ENCODE data around the gene JAKMIP3. TPM values are rescaled to one million over a fixed set of nuclear protein-coding genes. Genes with fewer than 3 reads are reported as not detected.

JAKMIP3 gene
- total RNA-seq, 1 experiment from 2014 or later, result 0.16 TPM

DNA sequence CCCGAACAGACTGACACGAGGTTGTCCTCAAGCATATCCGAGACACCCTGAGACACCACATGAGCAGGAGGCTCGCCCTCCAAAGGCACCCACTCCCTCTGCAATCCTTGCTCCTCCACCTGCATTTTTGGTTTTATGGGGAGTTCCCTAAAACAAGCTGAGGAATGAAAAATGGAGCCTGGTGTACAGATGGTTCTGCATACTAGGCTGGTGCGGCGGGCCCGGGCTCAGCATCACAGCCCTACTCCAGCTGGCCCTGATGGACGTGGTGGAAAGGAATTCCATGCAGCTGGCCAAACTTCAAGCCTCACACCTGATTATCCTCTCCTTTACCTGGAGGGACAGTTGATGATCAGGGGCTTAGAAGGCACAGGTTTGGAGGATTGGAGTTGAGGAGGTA is 30.3 kb upstream of the JAKMIP3 start:
- no peaks in the 10 kb centered on the region for H3K4me1 ChIP-seq (replicated peaks)
- no peak for DNase-seq (ENCODE audit: low read depth in 1 of 2, low spot score in 2 of 2)
- H3K36me3 ChIP-seq, result no peaks in the 10 kb centered on the region
- no peak overlapping the region for H3K27ac ChIP-seq
- no peak overlapping the region for H3K4me3 ChIP-seq
- H3K27me3 ChIP-seq (replicated peaks), result peaks cover 54% of the 10 kb centered on the region
- no peaks in the 10 kb centered on the region for H3K9me3 ChIP-seq (replicated peaks)

DNA sequence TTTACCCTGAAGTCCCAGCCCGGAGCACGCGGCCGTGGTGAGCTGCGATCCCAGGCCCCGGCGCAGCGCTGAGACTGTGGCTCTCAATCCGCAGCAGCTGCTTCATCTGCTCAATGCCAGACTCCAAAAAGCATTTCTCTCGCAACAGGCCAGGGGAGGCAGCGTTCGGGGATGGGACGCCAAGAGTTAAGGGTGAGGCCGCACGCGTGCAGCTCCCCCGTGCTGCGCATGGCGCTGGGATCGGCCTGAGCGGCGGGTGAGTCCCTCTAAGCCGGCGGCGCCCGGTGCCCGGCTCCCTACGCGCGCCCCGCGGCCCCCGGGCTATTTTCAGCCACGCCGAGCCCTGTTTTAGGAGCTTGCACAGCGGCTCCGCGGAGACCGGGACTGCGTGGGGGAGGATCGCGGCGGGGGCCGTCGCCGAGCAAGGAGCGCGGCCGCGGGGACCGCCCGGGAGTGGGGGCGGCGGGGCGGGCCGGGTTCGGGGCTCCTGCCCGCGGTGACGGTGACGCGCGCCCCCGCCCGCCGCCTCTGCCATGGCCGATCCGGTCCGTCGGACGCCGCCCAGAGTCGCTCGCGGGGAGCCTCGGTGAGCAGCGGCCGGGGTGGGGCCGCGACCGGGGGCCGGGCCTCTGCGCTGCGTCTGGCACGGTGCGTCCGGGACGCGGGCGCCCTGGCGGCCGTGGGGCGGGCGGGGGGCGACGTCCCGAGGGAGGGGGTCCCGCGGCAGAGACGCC is 29.4 kb upstream of the JAKMIP3 start:
- Histone ChIP-seq H3K27me3 (replicated peaks) (peaks cover 54% of the 10 kb centered on the region), H3K4me3 (no peak overlapping the region), H3K9me3 (replicated peaks) (no peaks in the 10 kb centered on the region), H3K27ac (no peak overlapping the region), H3K36me3 (no peaks in the 10 kb centered on the region), H3K4me1 (replicated peaks) (no peaks in the 10 kb centered on the region)
- DNase-seq (ENCODE audit: low read depth in 1 of 2, low spot score in 2 of 2), result no peak

DNA sequence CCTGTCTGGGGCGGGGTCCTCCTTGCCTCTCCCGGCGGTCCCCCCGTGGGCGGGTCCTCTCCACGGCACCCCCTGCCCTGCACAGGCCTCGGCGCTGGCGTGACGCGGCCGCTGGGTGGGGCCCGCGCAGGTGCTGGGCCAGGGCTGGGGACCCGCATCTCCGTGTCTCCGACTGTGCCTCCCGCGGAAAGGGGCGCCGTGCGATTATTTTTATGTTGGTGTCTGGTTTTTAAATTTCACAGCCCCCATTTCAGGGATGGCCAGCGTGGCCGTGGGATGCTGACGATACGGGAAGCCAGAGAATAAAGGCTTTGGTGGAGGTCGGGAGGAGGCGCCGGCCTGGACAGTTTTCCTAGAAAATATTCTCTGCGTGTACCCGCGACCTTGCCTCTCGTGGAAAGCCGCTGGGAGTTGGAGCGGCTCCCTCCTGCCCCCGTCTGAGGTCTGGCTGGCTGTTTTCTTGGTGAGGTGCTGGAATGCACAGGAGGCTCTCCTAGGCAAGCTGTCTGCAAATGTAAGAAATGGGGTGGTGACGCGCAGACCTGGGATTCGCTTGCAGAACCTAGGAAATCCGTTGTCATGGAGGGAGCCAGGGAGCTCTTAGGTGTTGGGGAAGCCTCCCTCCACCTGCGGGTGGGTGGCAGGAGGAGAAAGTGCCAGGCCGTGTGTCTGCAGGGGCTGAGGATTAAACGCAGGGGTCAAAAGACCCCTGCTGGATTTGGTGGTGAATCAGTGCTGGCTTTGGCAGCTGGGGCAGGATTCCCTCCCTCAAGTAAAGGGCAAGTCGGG is 28.7 kb upstream of the JAKMIP3 start:
- Histone ChIP-seq H3K27me3 (replicated peaks) (peaks cover 49% of the 10 kb centered on the region), H3K9me3 (replicated peaks) (no peaks in the 10 kb centered on the region), H3K4me3 (no peak overlapping the region), H3K36me3 (no peaks in the 10 kb centered on the region), H3K4me1 (replicated peaks) (no peaks in the 10 kb centered on the region), H3K27ac (no peak overlapping the region)
- DNase-seq (ENCODE audit: low read depth in 1 of 2, low spot score in 2 of 2), result no peak

DNA sequence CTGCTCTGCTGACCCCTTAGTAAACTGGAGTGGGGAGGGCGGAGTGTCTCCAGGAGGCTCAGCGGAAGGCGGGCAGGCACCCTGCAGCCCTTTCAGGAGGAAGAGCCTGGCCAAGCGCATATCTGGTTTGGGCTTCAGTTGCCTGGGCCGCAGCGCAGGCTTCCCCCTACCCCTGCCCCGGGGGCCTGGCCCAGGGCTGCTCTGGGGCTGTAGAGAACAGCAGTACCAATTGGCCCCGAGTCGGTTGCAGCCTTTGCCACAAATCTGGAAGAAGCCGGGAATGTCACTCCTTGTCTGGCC is 28.1 kb upstream of the JAKMIP3 start:
- Histone ChIP-seq H3K27ac (no peak overlapping the region), H3K4me1 (replicated peaks) (no peaks in the 10 kb centered on the region), H3K9me3 (replicated peaks) (no peaks in the 10 kb centered on the region), H3K4me3 (no peak overlapping the region), H3K27me3 (replicated peaks) (peaks cover 49% of the 10 kb centered on the region), H3K36me3 (no peaks in the 10 kb centered on the region)
- no peak for DNase-seq (ENCODE audit: low read depth in 1 of 2, low spot score in 2 of 2)

DNA sequence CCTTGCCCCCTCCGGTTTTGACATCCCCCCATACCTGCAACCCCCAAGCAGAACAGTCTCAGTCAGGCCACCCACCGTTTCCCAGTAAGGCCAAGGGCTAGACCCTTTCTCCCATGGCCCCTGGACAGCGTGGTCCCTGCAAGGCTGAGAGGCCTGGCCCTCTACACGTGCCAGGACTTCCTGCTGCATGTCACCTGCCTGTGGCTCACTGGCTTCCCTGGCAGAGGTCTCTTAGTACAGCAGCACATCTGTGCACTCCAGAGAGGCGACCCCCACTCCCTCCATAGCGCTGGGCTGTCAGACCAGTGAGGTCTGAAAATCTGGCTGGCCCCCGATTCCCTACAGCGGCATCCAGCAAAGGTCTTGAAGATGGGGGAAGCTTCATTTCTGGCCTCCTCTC is 26.4 kb upstream of the JAKMIP3 start:
- Histone ChIP-seq H3K27ac (no peak overlapping the region), H3K27me3 (replicated peaks) (peaks cover 45% of the 10 kb centered on the region), H3K4me3 (no peak overlapping the region), H3K36me3 (no peaks in the 10 kb centered on the region), H3K9me3 (replicated peaks) (no peaks in the 10 kb centered on the region), H3K4me1 (replicated peaks) (no peaks in the 10 kb centered on the region)
- no peak for DNase-seq (ENCODE audit: low read depth in 1 of 2, low spot score in 2 of 2)

DNA sequence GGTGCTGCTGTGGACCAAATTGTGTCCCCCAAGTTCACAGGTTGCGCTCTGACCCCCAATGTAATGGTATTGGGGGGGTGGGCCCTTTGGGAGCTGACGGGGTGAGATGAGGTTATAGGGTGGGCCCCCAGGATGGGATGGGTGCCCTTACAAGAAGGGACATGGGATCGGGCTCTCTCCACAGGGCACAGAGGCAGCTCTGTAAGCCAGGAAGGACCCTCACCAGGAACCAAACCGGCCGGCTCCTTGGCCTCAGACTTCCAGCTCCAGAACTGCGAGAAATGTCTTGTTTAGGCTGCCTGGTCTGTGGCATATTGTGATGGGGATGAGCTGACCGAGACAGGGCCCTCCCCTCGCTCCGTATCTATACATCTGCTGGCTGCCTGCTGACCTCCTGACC is 25.7 kb upstream of the JAKMIP3 start:
- Histone ChIP-seq H3K27me3 (replicated peaks) (peaks cover 45% of the 10 kb centered on the region), H3K9me3 (replicated peaks) (no peaks in the 10 kb centered on the region), H3K4me3 (no peak overlapping the region), H3K27ac (no peak overlapping the region), H3K4me1 (replicated peaks) (no peaks in the 10 kb centered on the region), H3K36me3 (no peaks in the 10 kb centered on the region)
- DNase-seq (ENCODE audit: low read depth in 1 of 2, low spot score in 2 of 2), result no peak

DNA sequence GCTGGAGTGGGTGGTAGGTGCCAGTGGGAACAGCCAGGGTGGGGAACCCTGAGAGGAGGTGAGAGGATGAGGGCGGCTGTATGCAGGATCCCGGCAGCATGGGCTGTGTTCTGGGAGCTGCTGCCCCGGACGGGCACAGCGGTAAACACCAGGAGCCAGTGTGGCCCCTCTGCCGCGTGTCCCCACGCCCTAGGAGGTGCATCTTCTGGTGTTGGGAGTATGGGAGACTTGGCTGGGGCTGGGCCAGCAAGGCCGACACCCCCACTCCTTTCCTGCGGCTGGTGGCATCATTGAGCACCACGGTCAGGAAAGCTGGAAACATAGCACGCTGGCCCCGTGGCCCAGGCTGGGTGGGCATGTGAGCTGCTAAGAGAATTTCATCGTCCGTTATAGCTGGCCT is 24.4 kb upstream of the JAKMIP3 start:
- H3K27ac ChIP-seq, result no peak overlapping the region
- no peak overlapping the region for H3K4me3 ChIP-seq
- H3K4me1 ChIP-seq (replicated peaks), result no peaks in the 10 kb centered on the region
- no peak for DNase-seq (ENCODE audit: low read depth in 1 of 2, low spot score in 2 of 2)
- H3K36me3 ChIP-seq, result no peaks in the 10 kb centered on the region
- H3K9me3 ChIP-seq (replicated peaks), result no peaks in the 10 kb centered on the region
- peaks cover 35% of the 10 kb centered on the region for H3K27me3 ChIP-seq (replicated peaks)

DNA sequence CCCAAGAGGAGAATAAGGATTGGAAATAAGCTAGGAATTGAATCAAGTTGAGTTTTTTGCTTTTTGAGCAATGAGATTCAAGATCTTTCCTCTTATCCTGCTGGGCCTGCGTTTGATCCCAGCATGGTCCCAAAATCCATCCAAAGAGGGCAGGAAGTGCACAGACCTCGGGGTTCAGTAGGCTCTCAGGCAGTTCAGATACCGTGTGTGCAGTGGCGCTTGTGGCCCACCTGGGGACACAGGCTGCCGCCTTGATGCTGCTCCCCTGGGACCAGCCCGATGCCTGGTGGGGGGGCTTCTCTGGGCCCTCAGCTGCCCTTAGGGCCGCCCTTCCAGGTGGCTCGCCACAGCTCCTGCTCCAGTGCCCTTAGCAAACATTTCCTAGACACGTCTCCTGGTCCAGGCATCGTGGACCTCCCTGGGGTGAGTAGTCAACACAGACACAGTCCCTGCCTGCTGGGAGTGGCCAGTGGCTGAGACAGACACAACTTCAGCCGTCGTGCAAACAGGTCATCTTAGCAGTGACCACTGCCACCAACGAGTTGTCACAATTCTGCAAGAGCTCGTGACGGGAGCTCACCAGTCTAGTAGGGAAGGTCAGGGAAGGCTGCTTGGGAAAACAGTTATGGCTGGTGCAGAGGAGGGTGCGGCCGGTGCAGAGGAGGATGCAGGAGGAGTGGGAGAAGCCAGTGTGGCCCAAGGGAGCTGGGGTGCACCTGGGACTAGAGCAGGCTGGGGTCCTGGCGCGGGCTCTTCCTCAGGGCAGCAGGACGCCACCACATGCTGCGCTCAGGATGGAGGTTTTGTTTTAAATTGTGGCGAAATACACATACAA is 21.7 kb upstream of the JAKMIP3 start:
- H3K4me3 ChIP-seq, result no peak overlapping the region
- H3K4me1 ChIP-seq (replicated peaks), result no peaks in the 10 kb centered on the region
- DNase-seq (ENCODE audit: low read depth in 1 of 2, low spot score in 2 of 2), result no peak
- H3K36me3 ChIP-seq, result no peaks in the 10 kb centered on the region
- H3K27me3 ChIP-seq (replicated peaks), result peaks cover 19% of the 10 kb centered on the region
- no peak overlapping the region for H3K27ac ChIP-seq
- no peaks in the 10 kb centered on the region for H3K9me3 ChIP-seq (replicated peaks)

DNA sequence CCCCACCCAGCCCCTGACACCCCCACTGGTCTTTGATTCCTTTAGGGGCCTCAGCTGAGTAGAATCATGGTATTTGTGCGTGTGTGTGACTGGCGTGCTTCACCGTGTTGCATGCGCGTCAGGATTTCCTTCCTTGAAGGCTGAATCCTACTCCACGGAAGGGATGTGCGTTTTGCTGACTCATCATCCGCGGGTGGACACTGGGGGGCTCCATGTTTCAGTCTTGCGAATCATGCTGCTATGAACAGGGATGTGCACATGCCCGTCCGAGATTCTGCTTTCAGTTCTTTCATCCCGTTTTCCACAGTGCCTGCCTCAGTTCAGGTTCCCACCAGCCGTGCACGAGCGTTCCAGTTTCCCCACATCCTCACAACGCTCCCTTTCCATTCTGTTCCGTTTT is 20.9 kb upstream of the JAKMIP3 start:
- Histone ChIP-seq H3K36me3 (no peaks in the 10 kb centered on the region), H3K4me3 (no peak overlapping the region), H3K4me1 (replicated peaks) (no peaks in the 10 kb centered on the region), H3K9me3 (replicated peaks) (no peaks in the 10 kb centered on the region), H3K27ac (no peak overlapping the region), H3K27me3 (replicated peaks) (peaks cover 19% of the 10 kb centered on the region)
- DNase-seq (ENCODE audit: low read depth in 1 of 2, low spot score in 2 of 2), result no peak

DNA sequence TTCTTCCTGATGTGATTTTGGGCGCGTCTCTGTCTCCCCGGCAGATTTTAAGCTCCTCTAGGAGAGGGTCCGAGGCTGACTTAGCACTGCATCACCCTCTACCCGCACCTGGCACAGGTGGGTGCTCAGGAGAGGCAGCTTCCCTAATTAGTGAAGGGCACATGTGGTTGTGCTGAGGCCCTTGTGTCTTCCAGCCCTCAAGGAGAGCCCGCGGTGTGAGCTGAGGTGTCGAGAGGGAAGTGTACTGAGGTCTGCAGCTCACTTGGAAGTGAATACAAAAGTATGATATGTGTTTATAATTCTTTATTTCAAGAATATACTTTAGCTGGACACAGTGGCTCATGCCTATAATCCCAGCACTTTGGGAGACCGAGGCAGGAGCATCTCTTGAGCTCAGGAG is 20.4 kb upstream of the JAKMIP3 start:
- no peak for DNase-seq (ENCODE audit: low read depth in 1 of 2, low spot score in 2 of 2)
- Histone ChIP-seq H3K27ac (no peak overlapping the region), H3K4me1 (replicated peaks) (no peaks in the 10 kb centered on the region), H3K36me3 (no peaks in the 10 kb centered on the region), H3K9me3 (replicated peaks) (no peaks in the 10 kb centered on the region), H3K4me3 (no peak overlapping the region), H3K27me3 (replicated peaks) (peaks cover 19% of the 10 kb centered on the region)

DNA sequence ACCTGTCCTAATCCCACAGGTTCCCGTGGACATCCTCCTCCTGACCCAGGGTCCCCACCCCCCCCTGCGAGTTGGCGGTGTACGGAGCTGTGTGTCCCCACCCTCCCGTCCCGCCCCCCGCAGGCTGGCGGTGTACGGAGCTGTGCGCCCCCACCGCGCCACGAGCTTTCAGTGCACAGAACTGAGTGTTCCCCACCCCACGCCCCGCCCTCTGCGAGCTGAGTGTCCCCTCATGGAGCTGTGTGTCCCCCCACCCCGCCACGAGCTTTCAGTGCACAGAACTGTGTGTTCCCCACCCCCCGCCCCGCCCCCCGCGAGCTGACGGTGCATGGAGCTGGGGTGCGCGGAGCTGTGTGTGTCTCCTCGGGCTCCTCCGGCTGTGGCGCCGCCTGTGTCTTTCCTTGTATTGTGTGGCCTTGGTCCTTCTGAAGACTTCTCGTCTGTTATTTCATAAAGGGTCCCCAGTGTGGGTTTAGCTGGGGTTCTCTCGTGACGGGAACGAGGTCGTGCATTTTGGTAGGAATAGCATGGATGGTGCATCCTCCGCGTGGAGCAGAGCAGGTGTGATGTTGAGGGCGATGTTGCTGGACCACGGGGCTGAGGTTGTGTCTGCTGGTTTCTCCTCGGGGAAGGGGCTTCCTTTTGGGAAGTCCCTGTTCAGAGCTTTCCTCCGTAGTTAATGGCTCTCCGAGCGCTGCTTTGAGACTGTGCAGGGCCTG is 18.0 kb upstream of the JAKMIP3 start:
- DNase-seq (ENCODE audit: low read depth in 1 of 2, low spot score in 2 of 2), result no peak
- no peak overlapping the region for H3K27ac ChIP-seq
- no peaks in the 10 kb centered on the region for H3K36me3 ChIP-seq
- H3K4me3 ChIP-seq, result no peak overlapping the region
- H3K27me3 ChIP-seq (replicated peaks), result peaks cover 17% of the 10 kb centered on the region
- peaks cover 7% of the 10 kb centered on the region for H3K9me3 ChIP-seq (replicated peaks)
- H3K4me1 ChIP-seq (replicated peaks), result no peaks in the 10 kb centered on the region

DNA sequence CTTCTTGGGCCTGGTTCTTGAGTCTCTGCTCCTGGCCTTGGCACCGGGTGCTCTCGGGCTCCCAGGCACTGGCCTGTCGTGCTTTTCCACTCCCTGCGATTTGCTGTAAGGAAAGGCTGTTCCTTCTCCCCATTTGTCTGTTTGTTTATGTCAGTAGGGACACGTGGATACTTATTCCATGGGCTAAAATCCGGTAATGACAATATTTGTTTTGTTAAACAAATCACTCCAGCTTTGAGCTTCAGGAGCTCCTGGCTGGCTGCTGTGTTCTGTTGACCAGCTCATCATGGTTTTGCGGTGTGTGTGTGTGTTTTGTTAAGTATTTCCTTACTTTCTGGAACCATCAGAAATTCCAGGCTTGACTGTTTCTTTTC is 17.5 kb upstream of the JAKMIP3 start:
- no peak for DNase-seq (ENCODE audit: low read depth in 1 of 2, low spot score in 2 of 2)
- no peak overlapping the region for H3K4me3 ChIP-seq
- no peaks in the 10 kb centered on the region for H3K4me1 ChIP-seq (replicated peaks)
- H3K27ac ChIP-seq, result no peak overlapping the region
- peaks cover 12% of the 10 kb centered on the region for H3K9me3 ChIP-seq (replicated peaks)
- peaks cover 13% of the 10 kb centered on the region for H3K27me3 ChIP-seq (replicated peaks)
- H3K36me3 ChIP-seq, result no peaks in the 10 kb centered on the region

DNA sequence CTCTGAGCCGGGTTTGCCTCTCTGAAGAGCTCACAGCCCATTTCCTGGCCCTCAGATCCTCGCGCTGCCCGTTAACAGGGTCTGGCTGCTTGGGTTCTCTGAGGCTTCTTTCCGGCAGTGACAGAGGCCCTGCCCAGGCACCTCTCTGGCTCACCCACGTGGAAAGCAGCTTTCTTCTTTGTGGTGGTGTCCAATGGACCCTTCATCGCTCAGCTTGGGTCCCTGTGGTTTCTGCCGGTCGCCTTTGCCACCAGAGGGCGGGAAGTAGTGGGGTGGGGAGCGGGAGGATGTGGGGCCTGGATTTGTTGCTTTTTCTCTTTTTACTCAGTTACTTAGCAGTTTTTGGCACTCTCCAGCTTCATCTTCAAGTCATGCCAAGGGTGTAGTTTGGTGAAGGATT is 15.6 kb upstream of the JAKMIP3 start:
- no peak overlapping the region for H3K4me3 ChIP-seq
- 0 out of 2 replicates have a peak, but pooled peaks cover 2% of the 10 kb centered on the region for H3K27me3 ChIP-seq (replicated peaks)
- no peaks in the 10 kb centered on the region for H3K36me3 ChIP-seq
- DNase-seq (ENCODE audit: low read depth in 1 of 2, low spot score in 2 of 2), result no peak
- H3K9me3 ChIP-seq (replicated peaks), result peaks cover 12% of the 10 kb centered on the region
- H3K27ac ChIP-seq, result no peak overlapping the region
- no peaks in the 10 kb centered on the region for H3K4me1 ChIP-seq (replicated peaks)

Measured in SJSA1 (cell line).